ENCODE results near the gene SGK1.
"Not testable (repeated sequence)": the region's sequence is repeated elsewhere in the genome, so short reads cannot be mapped to it uniquely, and the experiment has no call there.

The SGK1 gene

DNA sequence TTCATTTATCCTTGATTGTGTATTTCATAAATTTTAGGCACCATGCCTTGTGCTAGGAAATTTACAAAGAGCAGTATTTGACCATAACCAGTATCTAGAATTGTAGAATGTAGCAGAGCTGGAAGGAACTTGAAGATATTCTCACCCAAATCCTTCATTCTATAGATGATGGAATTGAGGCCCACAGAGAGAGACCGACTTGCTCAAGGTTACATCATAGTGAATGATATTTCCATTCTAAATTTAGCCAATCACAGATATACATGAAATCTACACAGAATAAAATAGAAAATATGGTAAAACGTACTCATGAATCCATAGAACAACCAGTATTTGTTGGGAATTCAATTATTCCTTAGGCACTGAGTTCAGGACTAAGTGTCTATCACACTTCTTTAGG lies 10.9 kb upstream of the SGK1 start:
- no peak for DNase-seq (ENCODE audit: extremely low read depth in 1 of 2, low read depth in 1 of 2)

DNA sequence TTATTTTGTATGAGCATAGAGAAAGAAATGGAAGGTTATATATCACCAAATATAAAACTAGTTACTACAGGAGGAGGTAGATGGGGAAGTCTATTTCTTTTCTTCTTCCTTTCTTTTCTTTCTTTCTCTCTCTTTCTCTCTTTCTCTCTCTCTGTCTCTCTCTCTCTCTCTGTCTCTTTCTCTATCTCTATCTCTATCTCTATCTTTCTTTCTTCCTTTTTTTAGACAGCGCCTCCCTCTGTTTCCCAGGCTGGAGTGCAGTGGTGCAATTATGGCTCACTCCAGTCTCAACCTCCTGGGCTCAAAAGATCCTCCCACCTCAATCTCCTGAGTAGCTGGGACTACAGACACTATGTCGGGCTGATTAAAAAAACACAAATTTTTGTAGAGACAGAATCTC lies 10.2 kb upstream of the SGK1 start:
- no peak for DNase-seq (ENCODE audit: extremely low read depth in 1 of 2, low read depth in 1 of 2)

DNA sequence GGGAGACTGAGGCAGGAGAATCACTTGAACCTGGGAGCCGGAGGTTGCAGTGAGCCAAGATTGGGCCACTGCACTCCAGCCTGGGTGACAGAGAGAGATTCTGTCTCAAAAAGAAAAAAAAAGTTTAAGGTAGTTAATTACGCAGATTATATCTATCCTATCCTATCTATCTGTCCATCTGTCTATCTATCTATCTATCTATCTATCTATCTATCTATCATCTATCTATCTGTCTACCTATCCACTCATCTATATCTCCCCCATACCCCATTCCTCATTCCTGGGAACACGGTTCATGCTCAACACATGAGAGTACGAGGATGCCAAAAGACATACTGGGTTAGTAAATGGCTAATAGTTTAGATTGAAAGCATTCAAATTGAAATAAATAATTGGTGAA lies 8.3 kb upstream of the SGK1 start:
- DNase-seq (ENCODE audit: extremely low read depth in 1 of 2, low read depth in 1 of 2) = not testable (repeated sequence)

DNA sequence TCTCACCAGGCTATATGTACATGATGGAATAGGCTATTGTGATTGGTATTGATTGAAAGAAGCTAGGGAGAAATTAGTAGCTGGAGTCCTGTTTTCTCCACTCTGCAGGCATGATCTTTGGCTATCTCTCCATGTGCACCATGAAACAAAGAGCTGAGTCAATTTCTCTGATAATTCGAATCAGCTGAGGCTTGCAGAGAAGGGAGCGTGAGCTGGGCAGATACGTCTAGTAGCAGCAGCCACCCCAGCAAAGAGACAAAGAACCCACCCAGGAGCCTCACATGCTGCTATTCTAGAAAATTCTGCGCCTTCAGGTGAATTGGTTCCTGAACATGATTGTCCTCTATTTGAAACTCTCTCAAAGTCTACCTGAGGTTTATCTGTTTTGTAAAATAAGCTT lies 6.9 kb upstream of the SGK1 start:
- DNase-seq (ENCODE audit: extremely low read depth in 1 of 2, low read depth in 1 of 2) = no peak

DNA sequence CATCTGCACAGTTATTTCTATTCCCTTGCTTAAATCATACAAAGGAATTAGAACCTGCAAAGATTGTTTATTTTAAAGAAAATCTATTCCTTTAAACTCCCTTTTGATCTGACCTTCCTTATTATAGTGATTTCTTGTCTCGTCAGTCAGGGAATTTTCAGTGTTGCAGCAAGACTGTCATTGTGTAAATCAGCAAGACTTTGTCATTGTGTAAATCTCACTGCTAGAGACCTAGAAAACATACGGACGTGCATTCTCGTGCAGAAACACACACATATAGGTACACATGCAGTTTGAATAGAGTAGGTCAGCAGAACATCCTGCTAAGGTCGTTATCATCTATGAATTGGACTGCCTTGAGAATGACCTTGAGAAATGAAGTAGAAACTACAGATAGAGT lies 6.2 kb upstream of the SGK1 start:
- no peak for DNase-seq (ENCODE audit: extremely low read depth in 1 of 2, low read depth in 1 of 2)

- DNase-seq (ENCODE audit: extremely low read depth in 1 of 2, low read depth in 1 of 2) = no peak
Measured at GRCh38 chr6:134323698-134324097, 5.8 kb upstream of the SGK1 start.

GRCh38 chr6:134323294-134323693 lies 5.4 kb upstream of the SGK1 start:
- DNase-seq (ENCODE audit: extremely low read depth in 1 of 2, low read depth in 1 of 2) = no peak

GRCh38 chr6:134322216-134322615 lies 4.3 kb upstream of the SGK1 start:
- DNase-seq (ENCODE audit: extremely low read depth in 1 of 2, low read depth in 1 of 2) = no peak

DNA sequence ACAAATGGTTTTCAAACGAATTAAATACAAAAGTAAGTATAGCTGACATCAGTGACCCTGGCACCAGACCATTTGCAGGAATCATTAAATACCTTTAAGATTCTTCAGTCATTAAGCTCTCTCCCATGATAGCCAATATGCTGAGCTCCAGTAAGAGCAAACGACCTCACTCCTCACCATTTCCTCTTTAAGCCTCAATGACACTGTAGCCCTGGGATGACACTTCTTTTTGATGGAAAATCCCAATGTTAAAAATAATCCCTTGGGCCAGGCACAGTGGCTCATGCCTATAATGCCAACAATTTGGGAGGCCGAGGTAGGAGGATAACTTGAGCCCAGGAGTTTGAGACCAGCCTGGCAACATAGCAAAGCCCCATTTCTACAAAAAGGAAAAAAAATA lies 3.3 kb upstream of the SGK1 start:
- DNase-seq (ENCODE audit: extremely low read depth in 1 of 2, low read depth in 1 of 2) = no peak

- DNase-seq (ENCODE audit: extremely low read depth in 1 of 2, low read depth in 1 of 2) = not testable (repeated sequence)
Measured at GRCh38 chr6:134319686-134320085, 1.8 kb upstream of the SGK1 start.

DNA sequence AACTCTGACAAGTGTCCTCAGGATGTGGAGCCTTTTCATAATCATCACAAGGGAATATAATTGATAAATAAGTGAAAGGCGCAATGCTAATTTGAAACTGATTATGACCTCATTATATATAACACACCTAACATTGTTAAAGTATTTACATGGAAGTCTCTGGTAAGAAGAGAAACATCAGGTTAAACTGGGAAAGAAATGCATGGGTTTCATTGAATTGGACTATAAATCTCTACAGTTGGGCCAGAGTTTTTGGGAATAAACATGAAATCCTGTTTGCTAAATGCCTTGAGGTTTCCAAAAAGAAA lies 1.0 kb upstream of the SGK1 start:
- no peak for DNase-seq (ENCODE audit: extremely low read depth in 1 of 2, low read depth in 1 of 2)

GRCh38 chr6:134318236-134318973 lies 493 bp upstream of the SGK1 start:
- DNase-seq (ENCODE audit: extremely low read depth in 1 of 2, low read depth in 1 of 2) = no peak

GRCh38 chr6:134316733-134317431 lies 1.0 kb downstream of the SGK1 start:
- no peak for DNase-seq (ENCODE audit: extremely low read depth in 1 of 2, low read depth in 1 of 2)

DNA sequence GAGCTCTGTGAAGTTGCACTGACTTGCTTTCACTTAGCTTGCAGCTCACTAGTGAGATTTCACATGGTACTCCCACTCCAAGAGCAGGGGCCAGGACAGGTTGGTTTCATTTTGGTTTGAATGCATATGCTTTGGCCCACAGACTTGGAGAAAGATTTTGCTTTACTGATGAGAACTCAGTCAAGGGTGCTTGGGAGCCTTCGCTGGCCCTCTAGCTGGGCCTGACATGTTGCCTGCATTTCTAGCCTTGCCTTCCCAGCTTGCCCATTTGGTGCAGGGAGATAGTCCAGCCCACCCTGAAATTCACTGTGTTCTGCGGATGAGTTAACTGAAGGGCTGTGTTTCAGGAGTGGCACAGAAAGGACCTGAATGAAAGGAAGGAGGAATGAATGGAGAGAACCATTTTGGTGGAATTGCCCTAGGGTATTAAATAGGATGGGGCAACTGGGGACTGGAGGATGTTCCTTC lies 1.9 kb downstream of the SGK1 start:
- DNase-seq (ENCODE audit: extremely low read depth in 1 of 2, low read depth in 1 of 2) = no peak

GRCh38 chr6:134315189-134315588 lies 2.7 kb downstream of the SGK1 start:
- no peak for DNase-seq (ENCODE audit: extremely low read depth in 1 of 2, low read depth in 1 of 2)

GRCh38 chr6:134314006-134314821 lies 3.7 kb downstream of the SGK1 start:
- DNase-seq (ENCODE audit: extremely low read depth in 1 of 2, low read depth in 1 of 2) = no peak

DNA sequence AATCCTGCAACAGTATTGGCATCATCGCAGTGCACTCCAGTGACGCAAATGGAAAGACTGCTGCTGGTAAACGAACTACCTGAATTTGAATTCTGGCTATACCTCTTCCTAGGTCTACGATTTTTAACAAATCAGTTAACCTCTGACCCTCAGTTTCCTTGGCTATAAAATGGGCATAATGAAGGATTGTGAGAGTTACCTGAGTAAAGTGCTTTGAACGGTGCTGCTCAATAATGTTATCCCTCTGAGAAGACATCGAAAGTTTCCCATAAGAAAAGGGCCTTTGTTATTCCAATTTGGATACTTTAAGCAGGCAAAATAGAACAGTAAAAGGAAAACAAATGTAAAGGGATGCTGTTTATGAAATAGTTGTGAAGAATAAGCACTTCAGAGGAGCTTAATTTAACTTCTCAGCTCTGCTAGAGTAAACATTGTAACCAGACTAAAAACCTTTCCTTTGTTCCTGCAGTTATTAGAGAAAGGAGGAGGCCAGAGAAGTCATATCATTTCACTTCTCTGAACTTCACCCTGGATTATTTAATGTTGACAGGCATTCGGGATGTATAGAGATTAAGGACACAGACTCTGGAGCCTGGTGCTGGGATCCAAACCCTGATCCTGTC lies 5.8 kb downstream of the SGK1 start:
- no peak for DNase-seq (ENCODE audit: extremely low read depth in 1 of 2, low read depth in 1 of 2)

- no peak for DNase-seq (ENCODE audit: extremely low read depth in 1 of 2, low read depth in 1 of 2)
Measured at GRCh38 chr6:134310817-134311216, 7.1 kb downstream of the SGK1 start.

DNA sequence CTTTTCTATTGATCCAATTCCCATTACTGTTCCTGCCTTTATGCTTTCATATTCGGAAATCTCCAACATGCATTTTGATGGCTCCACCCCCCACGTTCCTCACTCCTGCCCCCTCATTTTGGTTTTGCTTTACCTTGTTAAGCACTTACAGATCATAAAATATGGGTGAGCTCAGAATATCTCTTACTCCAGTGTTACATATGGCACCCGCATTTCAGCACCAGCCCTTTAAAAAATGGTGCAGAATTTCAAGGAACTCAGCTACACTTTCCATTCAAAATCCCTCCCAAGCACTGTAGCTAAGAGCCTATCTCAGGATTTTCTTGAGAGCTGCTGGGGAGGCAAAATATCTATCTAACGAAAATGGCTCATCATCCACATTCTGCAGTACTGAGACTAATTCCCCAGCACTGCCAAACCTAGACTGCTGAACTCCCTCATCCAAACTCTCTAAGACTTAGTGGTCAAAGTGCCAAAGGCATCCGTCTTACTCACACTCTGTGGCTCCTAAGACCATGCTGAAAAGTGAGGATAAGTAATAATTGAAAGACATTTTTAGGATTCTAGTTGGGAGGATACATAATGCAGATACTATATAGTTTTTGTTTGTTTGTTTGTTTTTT lies 7.8 kb downstream of the SGK1 start:
- DNase-seq (ENCODE audit: extremely low read depth in 1 of 2, low read depth in 1 of 2) = no peak

GRCh38 chr6:134309227-134309626 lies 8.7 kb downstream of the SGK1 start:
- DNase-seq (ENCODE audit: extremely low read depth in 1 of 2, low read depth in 1 of 2) = no peak

DNA sequence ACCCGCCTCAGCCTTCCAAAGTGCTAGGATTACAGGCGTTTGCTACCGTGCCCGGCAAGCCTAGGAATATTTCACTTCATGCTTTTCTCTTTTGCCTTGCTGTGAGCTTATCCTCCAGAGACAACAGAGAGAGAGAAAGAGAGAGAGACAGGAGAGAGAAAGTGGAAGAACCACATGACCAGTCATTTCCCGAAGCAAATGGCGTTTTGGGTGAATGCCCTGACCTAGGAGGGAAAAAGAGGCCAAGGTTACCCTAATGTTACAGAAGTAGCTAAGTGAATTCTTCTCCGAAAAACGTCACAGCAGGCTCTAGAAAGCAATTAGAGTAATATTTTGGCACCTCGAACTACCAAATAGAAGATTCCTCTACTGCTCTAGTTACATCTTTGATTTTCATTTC lies 9.1 kb downstream of the SGK1 start:
- no peak for DNase-seq (ENCODE audit: extremely low read depth in 1 of 2, low read depth in 1 of 2)

All from stimulated activated CD8-positive, alpha-beta memory T cell treated with anti-CD3 and anti-CD28 coated beads, Interleukin-7, amount 100 ng/mL, for 48 hours (primary cell).